Activated T-cell treated with anti-CD3 and anti-CD28 coated beads, Interleukin-2, amount 50 U/mL, for 48 hours (primary cell): Measurements from ENCODE around the gene ROBO1.
"Not testable (repeated sequence)": the region's sequence is repeated elsewhere in the genome, so short reads cannot be mapped to it uniquely, and the experiment has no call there.

Experiments
- DNase-seq, 2 experiments: peaks; one replicate each; pipeline ENCODE4 v3.0.0-alpha.2; 2020

ROBO1 gene

DNA sequence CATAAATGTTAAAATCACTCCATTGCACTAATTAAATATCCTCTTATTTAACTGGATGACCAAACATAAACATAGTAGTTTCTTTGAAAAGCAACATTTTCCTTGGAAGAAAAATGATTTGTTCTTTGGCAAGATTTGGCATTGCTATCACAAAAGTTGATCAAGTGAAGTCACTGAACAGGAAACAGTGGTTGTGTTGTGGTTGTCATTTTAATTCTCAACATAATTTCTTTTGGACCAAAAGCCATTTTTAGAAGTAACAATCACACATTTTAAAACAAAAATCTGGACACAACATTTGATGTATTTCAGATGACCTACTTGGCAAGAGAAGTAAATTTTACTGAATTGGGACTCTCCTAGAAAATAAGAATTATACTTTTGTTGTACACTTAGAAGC lies 872.3 kb downstream of the ROBO1 start:
- DNase-seq: no peak

DNA sequence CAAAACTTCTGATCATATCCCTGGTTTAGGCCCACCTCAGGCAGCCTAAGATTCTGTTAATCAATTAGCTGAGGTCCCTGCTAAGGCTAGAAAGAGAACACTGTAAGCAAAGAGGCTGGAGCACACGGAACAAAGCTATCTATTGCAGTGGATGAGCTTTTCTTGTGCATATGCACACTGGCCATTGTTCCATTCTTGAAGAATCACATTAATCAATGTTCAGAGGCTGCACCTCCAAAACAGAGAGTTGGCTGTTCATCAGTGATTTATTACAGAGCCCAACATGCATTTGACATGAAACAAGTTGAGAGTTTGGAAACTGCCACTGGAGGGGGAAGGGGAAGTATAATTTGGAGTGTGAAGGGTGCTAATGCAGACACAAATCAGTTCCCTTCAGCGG lies 873.0 kb downstream of the ROBO1 start:
- no peak for DNase-seq

DNA sequence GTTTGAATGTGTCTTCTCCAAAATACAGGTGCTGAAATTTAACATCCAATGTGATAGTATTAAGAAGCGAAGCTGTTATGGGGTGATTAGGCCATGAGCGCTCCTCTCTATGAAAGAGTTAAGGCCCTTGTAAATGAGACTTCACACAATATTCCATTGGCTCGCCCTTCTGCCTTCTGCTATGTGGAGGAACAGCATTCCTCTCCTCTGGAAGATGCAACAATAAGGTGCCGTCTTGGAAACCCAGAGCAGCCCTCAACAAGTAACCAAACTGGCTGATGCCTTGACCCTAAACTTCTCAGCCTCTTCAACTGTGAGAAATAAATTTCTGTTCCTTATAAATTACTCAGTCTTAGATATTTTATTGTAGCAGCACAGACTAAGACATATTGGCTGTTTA lies 874.6 kb downstream of the ROBO1 start:
- no peak for DNase-seq

DNA sequence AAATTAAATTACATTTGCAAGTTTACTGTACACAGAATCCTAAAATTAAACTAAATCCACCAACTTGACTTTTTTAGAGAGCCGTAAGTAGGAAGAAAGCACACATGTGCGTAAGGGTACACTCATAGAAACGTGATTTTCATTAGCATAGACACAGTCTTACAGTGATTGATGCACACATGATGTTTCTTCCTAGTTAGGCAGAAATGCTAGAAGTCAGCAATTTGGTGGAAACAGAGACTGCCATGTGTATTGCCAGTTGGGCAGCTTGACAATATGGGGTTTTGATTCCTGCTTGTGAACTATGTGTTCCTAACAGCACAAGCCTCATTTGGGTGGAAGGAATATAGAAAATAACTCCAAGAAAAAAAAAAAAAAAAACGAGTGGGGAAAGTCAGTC lies 878.5 kb downstream of the ROBO1 start:
- DNase-seq: no peak

DNA sequence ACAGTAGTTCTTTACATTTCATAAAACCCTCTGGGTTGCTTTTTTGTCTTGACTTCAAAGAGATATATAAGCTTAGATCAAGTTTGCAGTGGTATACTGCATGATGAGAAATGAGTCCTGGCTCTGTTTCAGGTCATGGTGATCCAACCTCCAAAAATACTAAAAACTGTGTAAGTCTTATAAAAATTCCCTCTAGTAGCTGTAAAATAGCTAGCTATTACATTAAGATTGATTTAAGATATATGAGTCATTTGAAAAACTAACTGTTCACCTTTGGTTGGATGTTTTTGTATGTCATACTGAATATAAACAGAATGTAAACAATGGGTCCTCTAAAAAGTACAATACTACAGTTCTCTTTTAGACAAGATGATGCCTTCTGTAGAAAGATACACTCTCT lies 879.2 kb downstream of the ROBO1 start:
- DNase-seq: no peak

DNA sequence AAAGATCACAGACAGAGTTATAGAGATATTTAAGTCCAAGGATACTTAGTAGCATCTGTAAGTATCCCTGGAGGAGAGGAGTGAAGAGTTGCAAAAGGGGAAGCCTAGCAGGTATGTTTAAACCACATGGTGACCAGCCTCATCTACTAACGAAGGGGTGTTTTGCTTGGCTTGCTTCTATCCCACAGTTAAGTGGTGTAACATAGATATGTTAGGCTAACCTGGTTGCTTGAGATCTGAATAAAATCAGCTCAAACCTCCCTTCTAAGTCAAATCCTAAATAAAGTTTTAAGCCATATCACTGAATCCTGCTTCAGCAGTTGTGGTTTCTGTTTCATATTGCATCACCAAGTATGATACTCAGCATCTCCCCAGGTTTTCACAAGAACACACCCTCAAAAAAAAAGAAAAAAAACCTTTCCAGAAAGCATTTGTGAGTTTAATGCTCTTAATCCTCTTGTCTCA lies 880.2 kb downstream of the ROBO1 start:
- DNase-seq: no peak

DNA sequence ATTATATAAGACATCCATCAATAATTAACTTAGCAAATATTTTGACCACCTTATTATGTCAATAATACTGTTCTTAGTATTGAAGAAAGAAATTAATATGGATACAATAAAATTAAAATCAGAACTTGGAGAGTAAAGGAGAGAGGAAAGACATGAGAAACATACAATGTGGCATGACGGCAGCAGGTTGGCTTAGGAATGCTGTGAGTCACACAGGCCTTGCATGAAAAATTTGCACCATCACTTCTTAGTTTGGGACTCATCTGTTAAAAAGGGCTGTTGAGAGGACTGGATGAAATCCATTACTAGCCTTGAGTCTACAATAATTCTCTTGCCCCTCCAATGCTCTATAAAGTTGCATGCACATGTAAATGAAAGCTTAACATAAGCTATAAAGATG lies 880.8 kb downstream of the ROBO1 start:
- no peak for DNase-seq

DNA sequence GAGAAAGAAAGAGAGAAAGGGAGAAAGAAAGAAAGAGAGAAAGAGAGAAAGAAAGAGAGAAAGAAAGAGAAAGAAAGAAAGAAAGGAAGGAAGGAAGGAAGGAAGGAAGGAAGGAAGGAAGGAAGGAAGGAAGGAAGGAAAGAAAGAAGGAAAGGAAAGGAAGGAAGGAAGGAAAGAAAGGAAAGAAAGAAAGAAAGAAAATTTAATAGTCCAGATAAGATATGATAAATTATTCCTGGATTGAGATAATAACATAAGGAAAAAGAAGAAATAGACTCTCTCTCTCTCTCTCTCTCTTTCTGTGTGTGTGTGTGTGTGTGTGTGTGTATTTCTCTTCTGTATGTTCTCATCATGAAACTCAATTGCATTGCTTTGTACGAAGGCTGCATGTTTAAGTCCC lies 883.2 kb downstream of the ROBO1 start:
- DNase-seq: not testable (repeated sequence)

DNA sequence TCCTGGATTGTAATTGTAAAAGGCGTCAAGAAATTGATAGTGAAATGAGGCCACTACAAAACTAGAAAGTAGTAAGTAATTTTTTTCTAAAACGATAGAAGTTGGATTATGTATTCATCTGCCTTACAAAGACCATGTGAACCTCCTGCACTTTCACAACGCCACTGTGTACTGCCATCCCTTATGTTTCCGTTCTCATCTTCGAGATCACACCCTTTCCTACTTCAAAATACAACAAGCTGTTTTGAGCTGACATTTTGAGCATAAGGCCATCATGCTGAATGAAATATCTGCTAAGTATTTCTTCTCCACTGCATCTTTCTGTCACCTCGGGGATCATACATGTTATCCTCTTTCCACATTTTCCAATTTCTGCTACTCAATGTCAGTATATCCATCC lies 885.5 kb downstream of the ROBO1 start:
- no peak for DNase-seq

DNA sequence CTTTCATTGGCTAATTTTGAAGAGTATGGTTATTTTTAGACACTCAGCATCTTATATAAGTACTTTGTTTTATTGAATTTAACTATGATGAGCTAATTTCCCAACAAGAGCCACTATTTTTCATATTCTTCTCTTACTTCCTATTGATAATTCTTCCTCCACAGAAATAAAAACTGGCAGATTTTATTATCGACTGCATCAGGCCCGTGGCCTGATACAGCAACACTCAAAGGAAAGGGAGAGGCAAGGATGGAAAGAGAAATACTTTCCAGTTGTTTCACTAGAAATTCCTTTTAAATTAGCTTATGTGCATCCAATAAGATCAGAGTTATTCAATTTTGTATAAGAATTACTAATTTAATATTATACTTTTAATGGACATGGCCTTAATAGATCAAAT lies 886.3 kb downstream of the ROBO1 start:
- DNase-seq: no peak

DNA sequence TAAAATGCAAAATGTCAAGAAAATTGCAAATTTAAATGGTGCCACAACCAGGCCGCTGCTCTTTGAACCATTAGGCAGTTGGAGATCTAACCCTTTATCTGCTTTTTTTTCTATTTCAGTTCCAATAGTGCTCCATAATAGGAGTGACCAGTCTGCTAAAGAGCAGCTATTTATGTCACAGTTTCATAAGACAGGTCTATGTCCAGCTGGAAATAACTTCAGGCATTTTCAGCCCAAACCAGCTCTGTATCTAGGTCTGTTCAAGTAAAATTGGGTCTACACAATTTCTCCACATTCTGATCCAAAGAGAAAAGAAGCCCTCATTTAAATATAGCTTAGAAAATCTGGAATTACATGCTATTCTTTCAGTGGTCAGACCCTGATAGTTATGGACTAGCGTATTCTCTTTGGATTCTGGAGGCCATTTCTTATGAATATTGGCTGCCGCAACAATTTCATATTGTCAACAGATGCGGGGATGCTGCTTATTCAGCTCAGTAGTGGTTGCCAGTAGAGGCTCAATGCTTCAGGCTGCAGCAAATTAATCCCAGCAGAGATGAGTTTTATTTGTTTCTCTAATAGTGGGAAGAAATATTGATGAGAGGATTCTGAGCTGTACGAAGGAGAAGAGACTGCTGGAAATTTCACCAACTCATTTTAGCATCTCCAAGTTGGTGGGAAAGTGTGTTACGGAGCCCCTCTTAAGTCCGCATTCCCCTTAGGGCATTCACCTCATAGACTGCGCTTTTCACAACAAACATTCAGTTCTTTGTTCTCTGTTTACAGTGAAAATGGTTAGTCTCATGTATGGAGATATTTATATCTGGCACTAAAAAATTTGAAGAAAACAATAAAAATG lies 887.0 kb downstream of the ROBO1 start:
- DNase-seq: no peak

DNA sequence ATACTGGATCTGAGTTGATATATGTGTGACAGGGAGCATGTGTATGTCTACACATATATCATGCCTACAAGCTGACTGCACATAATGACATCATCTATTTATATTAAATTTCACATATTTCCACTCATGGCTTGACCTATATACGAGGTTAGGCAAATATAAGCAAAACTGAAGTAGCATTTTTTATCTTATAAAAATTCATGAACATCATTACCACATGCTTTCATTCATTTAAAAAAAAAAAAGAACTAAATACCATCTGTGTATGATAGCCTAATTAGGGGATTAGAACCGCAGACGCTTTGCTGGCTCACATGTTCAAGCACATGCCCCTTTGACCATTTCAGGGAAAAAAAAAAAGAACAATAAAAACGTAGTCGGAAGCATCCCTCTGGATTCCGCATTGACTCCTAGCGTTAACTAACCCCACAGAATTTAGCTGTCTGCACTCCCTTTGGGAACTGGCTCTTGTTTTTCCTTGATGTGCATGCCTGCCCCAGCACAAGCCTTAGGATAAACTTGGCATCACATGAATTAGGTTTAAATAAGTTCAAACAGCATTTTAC lies 888.4 kb downstream of the ROBO1 start:
- DNase-seq: no peak

DNA sequence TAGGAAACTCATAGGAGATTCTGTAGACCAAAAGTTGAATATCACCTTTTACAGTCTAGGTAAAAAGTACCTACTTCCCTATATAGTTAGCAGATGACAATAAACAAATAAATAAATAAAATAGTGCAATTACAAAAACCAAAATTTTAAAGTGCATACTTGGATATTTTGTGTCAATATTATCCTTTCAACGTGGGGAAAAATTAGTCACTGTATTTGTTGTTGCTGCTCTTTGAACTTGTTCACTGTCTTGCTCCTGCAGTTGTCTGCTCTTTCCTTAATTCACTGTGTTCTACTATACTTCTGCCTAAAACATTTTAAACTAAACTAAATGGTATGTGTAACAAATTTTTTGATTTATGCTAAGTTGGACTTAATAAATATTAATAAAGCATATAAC lies 889.0 kb downstream of the ROBO1 start:
- no peak for DNase-seq

DNA sequence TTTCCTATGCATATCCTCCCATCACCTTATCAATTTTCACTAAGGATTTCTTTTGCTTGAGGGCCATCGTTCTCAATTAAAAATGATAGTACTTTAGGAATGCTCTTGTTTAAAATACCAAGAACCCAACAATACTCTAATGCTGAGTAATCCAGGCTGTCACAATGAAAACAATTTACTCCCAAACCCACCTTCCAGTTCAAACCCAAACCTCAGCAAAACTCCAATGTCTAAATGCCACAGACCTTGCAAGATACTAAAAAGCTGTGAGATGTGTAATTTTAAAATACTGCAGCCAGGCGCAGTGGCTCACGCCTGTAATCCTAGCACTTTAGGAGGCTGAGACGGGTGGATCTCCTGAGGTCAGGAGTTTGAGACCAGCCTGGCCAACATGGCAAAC lies 889.8 kb downstream of the ROBO1 start:
- DNase-seq: no peak

DNA sequence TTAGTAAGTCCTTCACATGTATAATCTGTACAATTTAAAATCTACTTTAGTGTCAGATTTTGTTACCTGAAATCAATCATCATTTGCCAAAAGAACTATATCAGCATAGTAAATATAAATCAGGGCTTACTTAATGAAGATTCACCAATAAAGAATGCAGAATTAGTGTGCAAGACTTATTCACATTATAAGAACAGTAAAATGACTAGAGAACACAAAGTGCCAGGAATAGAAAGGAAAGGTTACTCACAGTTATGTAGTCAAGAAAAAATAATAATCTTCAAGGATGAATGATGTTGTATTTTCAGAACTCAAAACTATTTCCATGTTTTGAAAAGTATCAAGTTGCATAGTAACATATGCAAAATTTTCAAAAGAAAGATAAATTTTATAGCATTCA lies 891.9 kb downstream of the ROBO1 start:
- DNase-seq: no peak

DNA sequence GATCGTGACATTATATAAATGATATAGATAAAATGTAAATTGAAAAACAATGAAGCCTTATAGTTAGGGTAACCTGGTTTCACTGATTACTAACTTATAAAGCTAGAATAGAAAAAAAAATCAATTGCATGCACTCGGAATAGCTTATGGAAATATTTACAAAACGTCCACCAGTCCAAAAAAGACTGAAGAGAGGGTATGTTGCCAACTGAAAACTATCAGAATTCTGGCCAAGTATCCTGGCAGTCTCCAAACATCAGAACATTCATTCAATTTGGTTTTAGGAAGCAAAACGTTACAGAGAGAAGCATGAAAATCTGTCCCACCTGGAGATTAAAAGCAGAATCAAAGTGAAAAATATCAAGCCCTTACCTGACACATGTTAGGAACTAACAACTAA lies 892.4 kb downstream of the ROBO1 start:
- DNase-seq: no peak

DNA sequence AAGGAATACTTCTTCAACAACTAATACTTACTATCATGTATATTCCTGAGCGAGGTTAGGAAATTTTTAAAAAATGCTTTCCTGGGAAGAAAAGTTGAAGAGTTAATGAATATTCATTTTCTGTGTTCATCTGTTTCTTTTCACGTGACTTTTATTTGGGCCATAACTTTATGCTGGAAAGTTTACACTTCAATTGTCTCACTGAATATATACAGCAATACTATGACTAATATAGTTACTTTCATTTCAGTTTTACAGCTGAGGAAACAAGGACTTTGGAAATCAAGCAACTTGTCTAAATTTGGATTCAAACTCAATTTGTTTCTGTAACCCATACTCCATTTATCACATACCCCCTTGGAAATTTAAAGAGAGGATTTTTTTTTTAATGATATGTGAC lies 894.2 kb downstream of the ROBO1 start:
- no peak for DNase-seq

DNA sequence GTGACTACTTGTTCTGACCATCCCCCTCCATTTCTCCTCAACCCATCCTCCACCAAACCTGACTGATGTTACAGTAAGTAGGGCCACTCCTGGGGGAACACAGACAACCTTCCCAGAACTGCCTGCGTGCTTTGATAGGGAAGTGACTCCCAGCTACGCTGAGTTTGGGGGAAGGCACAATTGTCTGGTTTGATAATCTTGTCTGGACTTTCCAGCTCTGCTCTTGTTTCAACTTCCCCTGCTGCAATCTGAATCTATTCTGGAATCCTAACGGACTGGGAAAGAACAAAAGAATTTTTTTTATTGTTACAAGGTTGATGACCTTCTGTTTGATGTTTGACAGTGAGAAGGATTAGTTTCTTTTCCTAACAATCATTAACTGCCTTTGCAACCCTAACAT lies 895.6 kb downstream of the ROBO1 start:
- no peak for DNase-seq

DNA sequence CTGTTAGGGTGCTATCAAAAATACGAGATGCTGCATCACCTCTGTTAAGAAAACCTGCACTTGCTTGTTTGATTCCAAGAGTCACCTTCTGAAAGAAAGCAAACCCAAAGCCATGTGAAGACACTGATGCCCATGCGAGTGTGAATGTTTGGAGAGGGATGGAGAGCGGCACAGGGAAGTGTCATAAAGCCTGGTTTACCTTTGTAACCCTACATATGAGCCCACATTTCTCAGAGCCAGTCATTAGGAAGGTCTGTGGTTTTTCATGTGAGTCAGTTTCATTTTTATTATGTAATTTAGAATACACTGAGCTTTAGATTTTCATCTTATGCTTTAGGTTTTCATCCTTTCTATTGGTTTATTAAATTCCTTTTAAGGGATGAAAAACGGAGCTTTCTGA lies 896.8 kb downstream of the ROBO1 start:
- DNase-seq: no peak

DNA sequence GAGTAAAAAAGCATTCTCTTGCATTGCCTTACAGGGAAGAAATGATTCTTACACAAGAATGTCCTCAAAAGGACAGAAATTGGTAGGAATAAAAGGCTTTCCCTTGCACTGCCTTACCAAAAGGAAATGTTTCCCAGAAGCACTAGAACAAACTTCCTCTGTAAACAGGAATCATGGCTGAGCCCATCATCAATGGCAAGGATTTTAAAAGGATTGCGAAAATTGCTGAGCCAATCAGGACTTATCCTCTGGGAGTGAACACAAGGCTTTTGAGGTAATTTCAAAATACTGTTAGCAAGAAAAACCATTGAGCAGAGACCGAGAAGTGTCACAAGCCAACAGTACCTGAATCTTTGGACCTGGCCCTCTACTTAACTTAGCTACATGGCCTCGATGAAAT lies 897.3 kb downstream of the ROBO1 start:
- DNase-seq: no peak

DNA sequence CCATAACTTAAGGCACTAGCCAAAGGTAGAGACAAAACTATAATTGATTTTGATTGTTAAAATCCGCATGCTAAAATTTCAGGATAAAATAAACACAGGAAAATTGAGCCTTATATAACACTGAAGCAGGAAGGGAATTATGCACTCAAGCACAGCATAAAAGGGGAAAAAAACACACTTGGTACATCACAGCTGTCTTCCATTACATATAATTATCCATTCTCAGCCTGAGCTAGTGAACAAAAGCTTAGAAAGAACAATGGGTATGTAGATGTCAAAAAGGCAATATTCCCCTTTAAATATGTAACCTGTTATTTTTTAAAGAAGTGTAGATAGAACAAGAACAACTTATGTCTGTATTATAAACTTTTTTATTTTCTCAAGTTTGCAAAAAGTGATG lies 899.2 kb downstream of the ROBO1 start:
- DNase-seq: no peak

DNA sequence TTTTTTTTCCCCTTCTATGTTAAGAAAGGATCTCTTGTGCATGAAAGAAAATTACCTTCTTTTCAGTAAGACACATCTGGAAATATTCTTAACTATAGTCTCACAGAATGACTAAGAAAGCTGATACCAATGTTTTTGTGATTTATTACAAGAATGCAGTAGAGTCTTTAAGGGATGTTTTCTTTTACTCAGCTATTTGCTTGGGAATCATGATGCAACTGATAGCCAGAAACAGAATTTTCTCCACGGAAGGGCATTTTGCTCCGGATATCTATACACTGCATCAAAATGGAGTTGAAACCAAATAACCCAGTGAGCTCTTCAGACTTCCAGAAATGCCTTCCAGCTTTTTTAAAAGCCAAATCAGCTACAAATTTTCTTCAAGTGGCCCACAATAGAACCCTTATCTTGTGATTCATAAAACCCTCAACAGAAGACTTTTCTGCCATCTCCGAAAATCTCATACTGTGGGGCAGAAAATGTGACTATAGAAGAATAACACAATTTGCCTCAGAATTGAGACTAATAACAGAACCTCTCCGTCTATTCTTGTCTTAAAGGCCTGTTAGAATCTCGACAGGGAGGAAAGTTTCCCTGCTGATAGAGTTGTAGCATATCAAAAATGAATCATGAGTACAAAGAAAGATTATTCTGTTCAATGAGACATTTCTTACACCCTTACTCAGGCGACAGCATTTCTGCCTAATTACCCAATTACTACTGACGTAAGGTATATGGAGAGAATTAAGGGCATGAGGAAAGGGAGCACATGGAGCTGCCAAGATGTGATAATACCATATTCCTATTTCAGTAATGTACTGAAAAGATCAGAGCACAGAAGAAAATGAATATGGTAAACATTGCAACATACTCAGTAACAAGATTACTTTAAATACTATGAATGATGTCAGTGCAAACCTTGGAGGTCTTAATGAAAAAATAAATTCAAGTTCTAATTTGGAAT lies 900.1 kb downstream of the ROBO1 start:
- DNase-seq: no peak
